MV-4-11 (cell line): ENCODE measurements around the gene MFN1.

Experiments used
- DNase-seq: peaks from one replicate; lab custom pipeline; 2025; lab: John Stamatoyannopoulos, UW

The MFN1 gene

GRCh38 chr3:179430277-179430870, 82.9 kb downstream of the MFN1 start:
- DNase-seq: no peak

DNA sequence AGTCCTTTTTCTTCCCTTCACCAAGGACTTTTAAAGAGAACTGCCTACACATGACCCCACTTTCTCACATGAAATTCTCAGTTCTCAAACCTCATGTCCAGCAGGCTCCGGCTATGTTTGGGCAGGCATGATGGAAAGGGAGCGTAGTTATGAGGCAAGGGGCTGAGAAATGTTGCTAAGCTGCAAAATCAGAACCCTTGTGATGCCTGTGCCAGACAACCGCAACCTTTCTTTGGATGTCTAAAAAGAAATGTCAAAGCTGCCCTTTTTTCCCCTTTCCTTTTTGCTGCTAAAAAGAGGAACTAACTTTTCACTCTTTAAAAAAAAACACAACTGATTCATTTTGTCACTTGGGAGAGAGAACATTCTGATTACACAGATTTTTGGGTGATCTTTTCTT, 84.5 kb downstream of the MFN1 start:
- peak; percentile 83 for DNase-seq

DNA sequence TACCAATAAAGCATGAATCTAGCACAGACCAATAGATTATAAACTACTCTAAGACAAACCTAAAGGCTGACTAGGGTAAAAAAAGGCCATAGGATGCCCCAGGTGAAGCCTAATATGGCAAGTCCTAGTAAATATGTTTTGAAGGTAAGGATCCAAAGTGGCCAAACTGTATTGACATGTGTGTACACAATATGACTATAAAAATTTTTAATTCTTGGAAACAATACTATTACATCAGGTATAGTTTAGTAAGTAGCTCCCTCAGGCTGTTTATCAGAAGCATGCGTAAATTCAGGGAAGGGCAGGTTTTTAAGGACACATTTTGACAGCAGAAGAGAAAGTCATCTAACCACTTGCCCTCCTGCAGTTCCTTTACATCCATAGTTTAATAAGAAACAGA, 84.9 kb downstream of the MFN1 start:
- no peak for DNase-seq

DNA sequence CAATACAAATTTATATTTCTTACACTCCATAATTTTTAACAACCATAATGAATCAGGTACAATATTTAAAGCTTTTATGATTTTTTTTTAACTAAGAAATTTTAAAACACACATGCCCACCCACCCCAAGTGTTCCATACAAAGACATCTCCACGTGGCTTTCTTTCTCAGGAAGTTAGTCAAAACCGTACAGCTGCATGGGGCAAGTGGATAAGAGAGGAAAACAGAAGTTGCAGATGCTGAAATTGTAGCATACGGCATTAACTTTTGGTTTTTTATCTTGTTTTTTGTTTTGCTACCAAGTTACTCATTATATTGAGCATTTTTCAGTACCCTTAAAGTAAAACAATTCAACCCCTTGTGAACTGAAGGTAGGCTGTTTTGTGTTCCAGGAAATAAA, 89.0 kb downstream of the MFN1 start:
- DNase-seq: peak; percentile 3

DNA sequence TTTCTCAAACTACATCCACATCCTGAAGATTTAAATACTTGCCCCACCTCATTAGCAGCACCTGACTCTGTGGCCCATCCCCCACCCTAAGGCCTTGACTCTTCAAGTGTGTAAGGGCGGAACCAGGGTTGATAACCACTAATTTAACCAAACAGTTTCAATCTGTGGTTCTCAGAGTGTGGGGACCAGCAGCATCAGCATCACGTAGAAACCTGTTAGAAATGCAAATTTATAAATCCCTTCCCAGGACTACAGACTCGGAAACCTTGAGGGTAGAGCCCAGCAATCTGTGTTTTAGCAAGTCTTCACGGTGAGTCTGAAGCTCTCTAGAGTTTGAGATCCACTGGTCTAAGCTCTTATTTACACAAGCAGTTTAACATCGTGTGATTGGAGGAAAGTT, 91.3 kb downstream of the MFN1 start:
- DNase-seq: peak; percentile 10
